Measurements from ENCODE around the gene RANBP17.
"Not testable (repeated sequence)": the region's sequence is repeated elsewhere in the genome, so short reads cannot be mapped to it uniquely, and the experiment has no call there.

The RANBP17 gene

DNA sequence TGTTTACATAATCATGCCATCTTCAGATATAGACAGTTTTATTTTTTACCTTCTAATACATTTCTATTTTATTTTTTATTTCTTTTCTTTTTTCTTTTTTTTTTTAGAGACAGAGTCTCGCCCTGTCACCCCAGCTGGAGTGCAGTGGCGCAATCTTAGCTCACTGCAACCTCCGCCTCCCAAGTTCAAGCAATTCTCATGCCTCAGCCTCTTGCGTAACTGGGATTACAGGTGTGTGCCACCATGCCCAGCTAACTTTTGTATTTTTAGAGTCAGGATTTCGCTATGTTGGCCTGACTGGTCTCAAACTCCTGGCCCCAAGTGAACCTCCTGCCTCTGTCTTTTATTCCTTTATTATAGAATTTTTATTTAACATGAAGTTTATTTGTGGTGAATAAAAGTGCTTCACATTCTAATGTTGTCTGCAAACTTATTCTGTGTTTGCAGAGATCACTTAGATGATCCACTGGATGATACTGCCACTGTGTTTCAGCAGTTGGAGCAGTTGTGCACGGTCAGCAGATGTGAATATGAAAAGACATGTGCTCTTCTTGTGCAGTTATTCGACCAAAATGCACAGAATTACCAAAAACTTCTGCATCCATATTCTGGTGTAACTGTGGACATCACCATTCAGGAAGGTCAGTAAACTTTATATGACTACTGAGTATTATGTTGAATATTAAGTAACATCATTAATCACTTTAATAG lies 62.2 kb downstream of the RANBP17 start:
- DNase-seq (ENCODE audit: extremely low read depth, low read depth), result no peak
- TF ChIP-seq, protein P1, sequence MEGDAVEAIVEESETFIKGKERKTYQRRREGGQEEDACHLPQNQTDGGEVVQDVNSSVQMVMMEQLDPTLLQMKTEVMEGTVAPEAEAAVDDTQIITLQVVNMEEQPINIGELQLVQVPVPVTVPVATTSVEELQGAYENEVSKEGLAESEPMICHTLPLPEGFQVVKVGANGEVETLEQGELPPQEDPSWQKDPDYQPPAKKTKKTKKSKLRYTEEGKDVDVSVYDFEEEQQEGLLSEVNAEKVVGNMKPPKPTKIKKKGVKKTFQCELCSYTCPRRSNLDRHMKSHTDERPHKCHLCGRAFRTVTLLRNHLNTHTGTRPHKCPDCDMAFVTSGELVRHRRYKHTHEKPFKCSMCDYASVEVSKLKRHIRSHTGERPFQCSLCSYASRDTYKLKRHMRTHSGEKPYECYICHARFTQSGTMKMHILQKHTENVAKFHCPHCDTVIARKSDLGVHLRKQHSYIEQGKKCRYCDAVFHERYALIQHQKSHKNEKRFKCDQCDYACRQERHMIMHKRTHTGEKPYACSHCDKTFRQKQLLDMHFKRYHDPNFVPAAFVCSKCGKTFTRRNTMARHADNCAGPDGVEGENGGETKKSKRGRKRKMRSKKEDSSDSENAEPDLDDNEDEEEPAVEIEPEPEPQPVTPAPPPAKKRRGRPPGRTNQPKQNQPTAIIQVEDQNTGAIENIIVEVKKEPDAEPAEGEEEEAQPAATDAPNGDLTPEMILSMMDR (IDR thresholded peaks at IDR 0.05; ENCODE audit: low read depth, low read length, missing control alignments), result no peak
- no peak overlapping the region for H3K4me3 ChIP-seq (replicated peaks; ENCODE audit: low read depth, low read length)

DNA sequence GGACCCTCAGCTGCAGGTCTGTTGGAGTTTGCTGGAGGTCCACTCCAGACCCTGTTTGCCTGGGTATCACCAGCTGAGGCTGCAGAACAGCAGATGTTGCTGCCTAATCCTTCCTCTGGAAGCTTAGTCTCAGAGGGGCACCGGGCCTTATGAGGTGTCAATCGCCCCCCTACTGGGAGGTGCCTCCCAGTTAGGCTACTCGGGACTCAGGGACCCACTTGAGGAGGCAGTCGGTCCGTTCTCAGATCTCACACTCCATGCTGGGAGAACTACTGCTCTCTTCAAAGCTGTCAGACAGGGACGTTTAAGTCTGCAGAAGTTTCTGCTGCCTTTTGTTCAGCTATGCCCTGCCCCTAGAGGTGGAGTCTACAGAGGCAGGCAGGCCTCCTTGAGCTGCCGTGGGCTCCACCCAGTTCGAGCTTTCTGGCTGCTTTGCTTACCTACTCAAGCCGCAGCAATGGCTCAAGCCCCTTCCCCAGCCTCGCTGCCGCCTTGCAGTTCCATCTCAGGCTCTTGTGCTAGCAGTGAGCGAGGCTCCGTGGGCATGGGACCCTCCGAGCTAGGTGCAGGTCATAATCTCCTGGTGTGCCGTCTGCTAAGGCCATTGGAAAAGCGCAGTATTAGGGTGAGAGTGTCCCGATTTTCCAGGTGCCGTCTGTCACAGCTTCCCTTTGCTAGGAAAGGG lies 73.9 kb downstream of the RANBP17 start:
- H3K4me3 ChIP-seq (replicated peaks; ENCODE audit: low read depth, low read length); DNase-seq (ENCODE audit: extremely low read depth, low read depth): not testable (repeated sequence)

DNA sequence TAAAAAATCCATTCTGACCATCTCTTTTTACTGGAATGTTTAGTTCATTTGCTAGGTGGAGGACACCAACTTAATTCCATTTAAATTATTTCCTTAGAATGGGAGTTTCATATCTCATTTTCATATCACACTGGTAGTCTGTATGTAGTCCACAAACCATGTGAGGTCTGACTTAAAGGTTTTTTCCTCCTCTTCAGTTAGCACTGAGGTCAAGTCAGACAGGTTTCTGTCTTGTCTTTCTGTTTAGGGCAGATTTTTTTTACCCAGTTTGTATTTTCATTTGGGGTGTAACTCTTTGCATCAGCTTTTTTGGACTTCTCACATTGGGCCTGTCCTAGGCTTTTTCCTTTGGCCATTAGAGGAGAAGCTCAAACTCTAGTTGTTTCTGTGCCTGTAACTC lies 75.3 kb downstream of the RANBP17 start:
- no peak for DNase-seq (ENCODE audit: extremely low read depth, low read depth)
- H3K4me3 ChIP-seq (replicated peaks; ENCODE audit: low read depth, low read length), result no peak overlapping the region
- TF ChIP-seq, protein P1 (IDR thresholded peaks at IDR 0.05; ENCODE audit: low read depth, low read length, missing control alignments), result no peak

DNA sequence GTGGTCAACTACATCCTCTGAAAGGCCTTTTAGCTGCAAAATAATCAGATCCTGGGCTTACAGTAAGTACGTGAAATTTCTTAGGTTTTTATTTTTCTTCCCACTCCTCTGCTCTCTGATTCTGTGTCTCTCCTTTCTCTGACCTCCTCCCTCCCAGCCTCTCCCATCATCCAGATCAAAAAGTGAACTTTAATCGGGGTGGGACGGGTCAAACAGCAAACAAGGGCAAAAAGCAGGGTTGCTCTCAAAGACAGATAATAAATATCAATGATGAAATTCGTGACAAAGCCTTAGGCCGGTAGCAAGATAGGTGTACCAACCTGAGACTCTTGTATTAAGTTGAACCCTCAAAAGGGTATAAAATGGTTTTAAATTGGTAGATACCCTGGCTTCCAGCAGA lies 76.1 kb downstream of the RANBP17 start:
- no peak for DNase-seq (ENCODE audit: extremely low read depth, low read depth)
- TF ChIP-seq, protein P1 (IDR thresholded peaks at IDR 0.05; ENCODE audit: low read depth, low read length, missing control alignments), result no peak
- H3K4me3 ChIP-seq (replicated peaks; ENCODE audit: low read depth, low read length), result no peak overlapping the region

DNA sequence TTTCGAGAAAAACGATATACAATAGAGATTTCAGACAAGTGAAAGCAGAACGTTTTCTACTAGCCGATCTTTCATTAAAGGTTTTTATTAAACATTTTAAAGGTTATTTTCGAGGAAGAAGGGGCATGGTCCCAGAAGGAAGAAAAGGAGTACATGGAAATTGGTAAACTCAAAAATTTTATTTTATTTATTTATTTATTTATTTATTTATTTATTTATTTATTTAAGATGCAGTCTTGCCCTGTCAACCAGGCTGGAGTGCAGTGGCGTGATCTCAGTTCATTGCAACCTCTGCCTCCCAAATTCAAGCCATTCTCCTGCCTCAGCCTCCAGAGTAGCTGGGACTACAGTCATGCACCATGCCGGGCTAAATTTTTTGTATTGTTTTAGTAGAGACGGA lies 77.4 kb downstream of the RANBP17 start:
- TF ChIP-seq, protein P1 (IDR thresholded peaks at IDR 0.05; ENCODE audit: low read depth, low read length, missing control alignments), result no peak
- no peak for DNase-seq (ENCODE audit: extremely low read depth, low read depth)
- no peak overlapping the region for H3K4me3 ChIP-seq (replicated peaks; ENCODE audit: low read depth, low read length)

DNA sequence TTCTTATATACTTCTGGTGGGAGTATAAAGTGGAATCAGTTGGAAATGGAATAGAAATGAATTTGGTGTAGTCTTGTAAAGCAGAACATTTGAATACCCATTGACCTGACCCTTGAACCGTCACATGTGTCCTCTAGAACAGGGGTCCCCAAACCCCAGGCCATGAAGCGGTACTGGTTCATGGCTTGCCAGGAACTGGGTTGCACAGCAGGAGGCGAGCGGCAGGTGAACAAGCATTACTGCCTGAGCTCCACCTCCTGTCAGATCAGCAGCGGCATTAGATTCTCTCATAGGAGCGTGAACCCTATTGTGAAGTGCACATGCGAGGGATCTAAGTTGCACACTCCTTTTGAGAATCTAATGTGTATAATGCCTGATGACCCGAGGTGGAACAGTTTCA lies 80.0 kb downstream of the RANBP17 start:
- no peak for DNase-seq (ENCODE audit: extremely low read depth, low read depth)
- TF ChIP-seq, protein P1 (IDR thresholded peaks at IDR 0.05; ENCODE audit: low read depth, low read length, missing control alignments), result no peak

DNA sequence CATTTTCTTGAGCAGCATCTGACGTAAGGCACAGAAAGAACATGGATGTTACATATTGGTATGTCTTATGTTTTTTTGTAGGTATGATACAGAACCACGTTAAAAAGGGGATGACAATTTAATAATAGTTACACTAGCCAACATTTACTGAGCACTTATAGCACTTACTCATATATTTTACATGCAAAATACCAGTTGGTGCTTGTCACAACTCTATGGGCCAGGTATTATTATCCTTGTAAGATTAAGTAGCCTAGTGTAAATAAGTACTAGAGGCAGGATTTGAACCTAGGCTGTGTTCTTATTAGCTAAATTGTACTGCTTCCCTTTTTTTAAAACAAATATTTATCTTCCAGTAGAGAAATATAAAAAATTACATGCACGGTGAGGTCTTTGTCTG lies 83.5 kb downstream of the RANBP17 start:
- TF ChIP-seq, protein P1 (IDR thresholded peaks at IDR 0.05; ENCODE audit: low read depth, low read length, missing control alignments), result no peak
- no peak for DNase-seq (ENCODE audit: extremely low read depth, low read depth)
- no peak overlapping the region for H3K4me3 ChIP-seq (replicated peaks; ENCODE audit: low read depth, low read length)

More for the DNA sequence above, 80.0 kb downstream of the RANBP17 start:
- H3K4me3 ChIP-seq (replicated peaks; ENCODE audit: low read depth, low read length), result no peak overlapping the region

Data from HFF-Myc (cell line).